SJSA1 (cell line): ENCODE measurements around the gene TAS2R40. TPM values are rescaled to one million over a fixed set of nuclear protein-coding genes. Genes with fewer than 3 reads are reported as not detected.
"Not testable (repeated sequence)": the region's sequence is repeated elsewhere in the genome, so short reads cannot be mapped to it uniquely, and the experiment has no call there.

ENCODE experiments used
- DNase-seq, 2 experiments: peaks; one replicate each; pipeline ENCODE4 v3.0.0-alpha.2; 2015 to 2020; ENCODE audit warnings: low spot score in 2 of 2, low read depth in 1 of 2
- H3K27ac ChIP-seq: fragments of 250-450 bp; sonication (Bioruptor Pico); 2 replicates; pipeline ENCODE4 v1.5.1; 2020; ENCODE audit warnings: mild to moderate bottlenecking, moderate library complexity
- H3K27me3 ChIP-seq: fragments of 250-450 bp; sonication (Bioruptor Pico); replicated peaks from 2 replicates; pipeline ENCODE4 v1.5.1; 2020; ENCODE audit warnings: mild to moderate bottlenecking, moderate library complexity
- H3K36me3 ChIP-seq: fragments of 250-450 bp; sonication (Bioruptor Pico); 2 replicates; pipeline ENCODE4 v1.5.1; 2020; ENCODE audit warnings: mild to moderate bottlenecking
- H3K4me1 ChIP-seq: fragments of 250-450 bp; sonication (Bioruptor Pico); replicated peaks from 2 replicates; pipeline ENCODE4 v1.6.1; 2021; ENCODE audit warnings: mild to moderate bottlenecking
- H3K4me3 ChIP-seq: fragments of 250-450 bp; sonication (Bioruptor Pico); 2 replicates; pipeline ENCODE4 v1.5.1; 2020; ENCODE audit warnings: mild to moderate bottlenecking
- H3K9me3 ChIP-seq: fragments of 250-450 bp; sonication (Bioruptor Pico); replicated peaks from 2 replicates; pipeline ENCODE4 v1.5.1; 2020; ENCODE audit warnings: mild to moderate bottlenecking
- total RNA-seq: library from RNA; depleted of rRNA; stranded (reverse); fragments of >200 nt; shearing (Covaris generic); gene quantifications from 2 replicates; pipeline ENCODE4 v1.2.3, GENCODE V29; 2014; rRNA removed

TAS2R40 gene
- total RNA-seq: not detected in 2 replicates

DNA sequence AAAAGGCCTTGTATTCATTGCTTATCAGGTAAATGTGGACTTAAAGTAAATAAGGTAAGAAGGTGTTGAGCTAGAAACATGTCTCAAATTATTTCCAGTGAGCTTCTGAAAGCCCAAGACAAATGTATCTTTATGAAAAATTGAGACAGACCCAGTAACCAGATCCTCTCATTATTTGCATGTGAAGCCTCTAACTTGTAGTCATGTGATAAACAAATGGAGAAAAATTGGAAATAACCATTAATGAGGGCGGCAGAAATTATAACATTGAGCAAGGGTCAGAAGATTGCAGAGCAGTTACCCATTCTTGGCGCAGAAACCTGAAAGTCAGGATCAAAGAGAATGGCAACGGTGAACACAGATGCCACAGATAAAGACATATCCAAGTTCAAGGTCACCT, at the start of gene TAS2R40:
TAS2R40 (plus strand) TSS at position 301 of the 400 bp plus-strand sequence; CDS start at position 343, 42 bp downstream.
- H3K9me3 ChIP-seq: no peaks in the 10 kb centered on the region
- H3K27ac ChIP-seq: no peak within 1 kb of the TSS
- no peak for DNase-seq
- H3K27me3 ChIP-seq: no peaks in the 10 kb centered on the region; the same call in 1 of the 2 replicates
- no peaks in the 10 kb centered on the region for H3K36me3 ChIP-seq
- H3K4me3 ChIP-seq: no peak within 1 kb of the TSS
- no peaks in the 10 kb centered on the region for H3K4me1 ChIP-seq

DNA sequence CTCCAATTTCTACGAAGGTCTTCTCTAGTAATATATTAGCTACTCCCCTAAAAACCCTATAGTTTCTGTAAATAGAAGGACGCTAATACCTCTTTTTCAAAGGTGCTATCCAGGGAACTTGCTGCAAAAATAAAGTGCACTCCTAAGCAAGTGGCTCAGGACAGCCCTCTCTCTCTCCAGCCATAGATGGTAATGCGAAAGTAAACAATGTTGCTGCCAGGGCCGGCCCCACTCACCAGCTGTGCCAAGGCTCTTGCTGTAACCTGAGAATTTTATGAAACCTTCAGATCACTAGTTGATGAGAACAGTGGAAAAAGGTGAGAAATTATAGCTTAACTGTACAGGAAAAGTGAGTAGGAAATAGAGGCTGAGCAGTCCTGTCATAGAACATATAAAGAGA, 49.5 kb upstream of the TAS2R40 start:
- Histone ChIP-seq H3K27me3 (no peaks in the 10 kb centered on the region), H3K36me3 (no peaks in the 10 kb centered on the region), H3K4me1 (no peaks in the 10 kb centered on the region), H3K4me3 (peak overlapping the region; percentile 13; the same call in 1 of the 2 replicates), H3K27ac (no peak overlapping the region), H3K9me3 (no peaks in the 10 kb centered on the region)
- DNase-seq: peak in 1 of 2 experiments; percentile 18

DNA sequence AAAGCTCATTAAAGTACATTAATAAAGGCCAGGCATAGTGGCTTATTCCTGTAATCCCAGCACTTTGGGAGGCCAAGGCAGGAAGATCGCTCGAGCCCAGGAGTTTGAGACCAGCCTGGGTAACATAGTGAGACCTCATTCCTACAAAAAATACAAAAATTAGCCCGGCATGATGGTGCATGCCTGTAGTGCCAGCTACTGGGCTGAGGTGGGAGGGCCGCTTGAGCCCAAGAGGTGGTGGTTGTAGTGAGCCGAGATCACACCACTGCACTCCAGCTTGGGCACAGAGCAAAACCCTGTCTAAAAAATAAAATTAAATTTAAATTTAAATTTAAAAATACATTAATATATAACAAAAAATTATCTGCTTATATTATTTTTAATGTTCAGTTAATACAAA, 45.7 kb upstream of the TAS2R40 start:
- Histone ChIP-seq H3K27me3 (no peaks in the 10 kb centered on the region), H3K36me3 (no peaks in the 10 kb centered on the region), H3K4me3 (no peak overlapping the region), H3K4me1 (no peaks in the 10 kb centered on the region), H3K27ac (no peak overlapping the region), H3K9me3 (peaks cover 2% of the 10 kb centered on the region; the same call in 1 of the 2 replicates)
- DNase-seq: no peak

DNA sequence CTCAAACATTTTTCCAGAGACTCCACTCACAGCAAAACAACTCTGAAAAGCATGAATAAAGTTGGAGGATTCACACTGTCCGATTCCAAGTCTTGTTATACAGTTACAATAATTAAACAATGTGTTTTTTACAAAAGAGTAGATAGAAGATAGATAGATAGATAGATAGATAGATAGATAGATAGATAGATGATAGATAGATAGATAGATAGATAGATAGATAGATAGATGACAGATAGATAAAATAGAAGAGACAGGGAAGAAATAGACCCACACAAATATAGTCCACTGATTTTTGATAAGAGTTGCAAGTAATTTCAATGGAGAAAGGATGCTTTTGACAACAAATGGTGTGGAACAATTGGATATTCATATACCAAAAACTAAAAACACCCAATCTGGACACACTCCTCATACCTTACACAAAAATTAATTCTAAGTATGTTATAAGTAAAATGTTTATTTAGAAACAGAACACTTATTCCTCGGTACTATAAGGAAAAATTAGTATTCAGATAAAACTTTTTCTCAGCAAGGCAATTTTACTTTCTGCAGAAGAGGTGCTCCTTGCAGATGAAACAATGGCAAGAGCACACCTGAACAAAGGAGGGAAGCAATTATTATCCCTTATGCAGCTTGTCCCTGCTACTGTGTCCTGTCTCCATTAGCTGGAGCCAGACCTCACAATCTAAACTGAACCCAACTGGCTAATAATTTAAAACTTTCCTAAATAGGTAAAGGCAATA, 44.3 kb upstream of the TAS2R40 start:
- no peaks in the 10 kb centered on the region for H3K27me3 ChIP-seq
- DNase-seq: no peak
- H3K27ac ChIP-seq: no peak overlapping the region

DNA sequence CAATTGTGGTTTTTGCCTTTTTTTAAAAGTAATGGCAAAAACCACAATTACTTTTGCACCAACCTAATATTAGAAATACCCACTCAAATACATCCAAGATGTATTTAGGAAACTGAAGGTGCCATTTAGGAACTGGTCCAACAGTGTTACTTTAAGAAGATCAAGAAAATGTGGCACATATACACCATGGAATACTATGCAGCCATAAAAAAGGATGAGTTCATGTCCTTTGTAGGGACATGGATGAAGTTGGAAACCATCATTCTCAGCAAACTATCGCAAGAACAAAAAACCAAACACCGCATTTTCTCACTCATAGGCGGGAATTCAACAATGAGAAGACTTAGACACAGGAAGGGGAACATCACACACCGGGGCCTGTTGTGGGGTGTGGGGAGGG, 41.1 kb upstream of the TAS2R40 start:
- H3K36me3 ChIP-seq, H3K4me3 ChIP-seq, H3K4me1 ChIP-seq, DNase-seq, H3K27me3 ChIP-seq, H3K9me3 ChIP-seq, H3K27ac ChIP-seq: not testable (repeated sequence)

More for the DNA sequence above, 44.3 kb upstream of the TAS2R40 start:
- Histone ChIP-seq H3K4me3 (no peak overlapping the region), H3K36me3 (no peaks in the 10 kb centered on the region), H3K9me3 (peaks cover 2% of the 10 kb centered on the region; the same call in 1 of the 2 replicates), H3K4me1 (no peaks in the 10 kb centered on the region)

DNA sequence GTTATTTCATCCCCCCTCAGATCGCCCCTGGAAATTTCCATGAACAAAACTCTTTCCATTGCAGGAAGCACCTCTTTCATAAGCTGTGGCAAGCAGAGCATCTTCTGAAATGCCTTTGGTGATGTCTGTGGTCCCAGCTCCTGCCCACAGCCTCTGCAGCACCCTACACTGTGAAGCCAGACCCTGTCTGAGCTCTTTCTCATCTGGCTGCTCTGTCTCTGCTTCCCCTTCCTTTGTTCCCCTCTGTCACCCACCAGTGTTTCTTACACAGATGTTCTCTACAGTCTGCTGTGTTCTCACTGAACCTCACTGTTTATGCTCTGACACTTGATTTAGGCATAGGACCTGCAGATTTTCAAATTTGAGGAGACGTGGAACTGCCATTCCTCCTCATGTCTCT, 40.5 kb upstream of the TAS2R40 start:
- peaks cover 2% of the 10 kb centered on the region; the same call in 1 of the 2 replicates for H3K9me3 ChIP-seq
- no peak overlapping the region for H3K4me3 ChIP-seq
- no peaks in the 10 kb centered on the region for H3K4me1 ChIP-seq
- no peak for DNase-seq
- no peak overlapping the region for H3K27ac ChIP-seq
- H3K27me3 ChIP-seq: no peaks in the 10 kb centered on the region
- no peaks in the 10 kb centered on the region for H3K36me3 ChIP-seq

DNA sequence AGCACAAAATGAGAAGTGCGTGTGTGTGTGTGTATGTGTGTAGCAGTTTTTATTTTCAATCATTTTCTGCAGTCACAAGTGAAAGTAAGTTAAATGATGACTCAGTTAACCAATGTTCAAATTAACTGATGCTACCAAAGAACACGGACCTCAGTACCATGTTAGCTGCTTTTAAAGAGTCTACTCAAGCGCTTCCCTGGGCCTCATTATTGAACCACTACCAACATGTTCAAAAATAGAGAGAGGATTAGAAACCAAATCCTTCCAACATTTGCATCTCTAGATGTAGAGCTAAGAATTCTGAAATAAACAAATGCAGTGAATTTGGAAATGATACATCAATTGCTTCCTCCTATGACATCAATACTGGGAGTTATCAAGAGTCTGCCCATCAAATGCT, 38.8 kb upstream of the TAS2R40 start, which contains the start of gene TAS2R39:
TAS2R39 (plus strand) TSS at position 396 of the 400 bp plus-strand sequence; CDS start at position 396, 0 bp downstream.
- no peaks in the 10 kb centered on the region for H3K4me1 ChIP-seq
- H3K9me3 ChIP-seq: peaks cover 2% of the 10 kb centered on the region; the same call in 1 of the 2 replicates
- H3K27ac ChIP-seq: no peak within 1 kb of the TSS
- no peaks in the 10 kb centered on the region for H3K27me3 ChIP-seq
- DNase-seq: no peak
- H3K36me3 ChIP-seq: no peaks in the 10 kb centered on the region
- no peak within 1 kb of the TSS for H3K4me3 ChIP-seq

DNA sequence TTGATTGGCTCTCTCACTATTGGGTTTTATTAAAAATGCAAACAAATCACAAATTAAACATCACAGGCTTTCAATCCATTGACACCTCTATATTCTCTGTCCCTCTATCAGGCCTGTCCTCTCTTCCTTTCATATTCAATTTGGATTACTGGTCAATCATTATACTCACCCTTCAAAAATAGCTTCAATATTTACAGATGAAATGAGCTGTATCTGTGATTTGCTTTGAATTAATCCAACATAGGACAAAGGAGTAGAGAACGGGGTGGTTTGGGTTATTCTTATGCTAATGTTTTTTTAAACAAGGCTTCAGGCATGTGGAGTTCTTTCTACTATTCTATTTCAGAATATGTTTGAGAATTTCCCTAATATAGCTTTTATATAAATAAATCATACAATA, 36.3 kb upstream of the TAS2R40 start:
- H3K27me3 ChIP-seq: no peaks in the 10 kb centered on the region
- H3K36me3 ChIP-seq: no peaks in the 10 kb centered on the region
- H3K4me3 ChIP-seq: no peak overlapping the region
- DNase-seq: no peak
- H3K27ac ChIP-seq: no peak overlapping the region
- H3K4me1 ChIP-seq: no peaks in the 10 kb centered on the region
- H3K9me3 ChIP-seq: no peaks in the 10 kb centered on the region

DNA sequence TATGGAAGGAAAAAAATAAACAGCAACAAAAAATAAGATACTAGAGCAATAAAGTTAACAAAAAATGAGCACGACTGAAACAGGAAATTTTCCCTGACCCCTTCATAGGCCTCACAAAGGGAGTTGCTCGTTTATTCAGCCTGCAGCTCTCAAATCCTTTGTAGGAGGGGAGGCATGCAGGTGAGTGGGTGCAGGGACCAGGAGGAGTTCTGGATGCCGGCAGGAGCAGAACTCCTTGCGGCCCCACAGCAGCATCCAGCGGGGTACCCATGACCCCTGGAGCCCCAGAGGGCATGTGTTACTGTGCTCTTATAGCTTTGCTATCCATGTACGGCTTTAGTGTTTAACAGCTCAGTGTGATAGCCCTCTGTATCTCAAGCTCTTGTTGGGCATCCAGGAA, 32.8 kb upstream of the TAS2R40 start:
- DNase-seq: no peak
- H3K27me3 ChIP-seq: no peaks in the 10 kb centered on the region
- no peak overlapping the region for H3K4me3 ChIP-seq
- H3K27ac ChIP-seq: no peak overlapping the region
- no peaks in the 10 kb centered on the region for H3K36me3 ChIP-seq
- H3K4me1 ChIP-seq: no peaks in the 10 kb centered on the region
- no peaks in the 10 kb centered on the region for H3K9me3 ChIP-seq

DNA sequence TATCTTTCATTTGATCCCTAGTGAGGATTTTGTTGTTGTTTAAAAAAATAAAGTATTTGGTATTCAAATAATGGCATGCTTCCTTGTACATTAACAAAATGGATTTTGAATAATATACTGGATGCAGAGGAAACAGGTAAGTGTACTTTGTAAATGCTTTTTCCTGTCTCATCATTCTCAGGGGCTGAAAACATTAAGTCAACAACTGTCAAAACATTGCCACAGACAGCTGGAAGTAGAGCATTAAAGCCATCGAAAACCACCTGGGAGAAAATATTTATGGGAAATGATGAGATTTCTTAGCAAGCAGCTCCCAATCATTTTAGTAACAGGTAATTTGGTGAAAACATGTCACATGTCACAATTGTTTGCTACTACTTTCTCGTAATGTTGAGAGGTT, 28.0 kb upstream of the TAS2R40 start:
- no peak for DNase-seq

DNA sequence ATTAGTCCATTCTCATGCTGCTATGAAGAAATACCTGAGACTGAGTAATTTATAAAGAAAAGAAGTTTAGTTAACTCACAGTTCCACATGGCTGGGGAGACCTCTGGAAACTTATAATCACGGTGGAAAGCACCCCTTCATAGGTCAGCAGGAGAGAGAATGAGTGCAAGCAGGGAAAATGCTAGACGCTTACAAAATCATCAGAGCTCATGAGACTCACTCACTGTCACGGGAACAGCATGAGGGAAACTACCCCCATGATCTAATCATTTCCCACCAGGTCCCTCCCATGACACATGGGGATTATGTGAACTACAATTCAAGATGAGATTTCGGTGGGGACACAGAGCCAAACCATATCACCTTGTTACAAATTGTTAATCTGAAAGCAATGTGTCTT, 22.8 kb upstream of the TAS2R40 start:
- no peaks in the 10 kb centered on the region for H3K9me3 ChIP-seq
- H3K36me3 ChIP-seq: no peaks in the 10 kb centered on the region
- no peaks in the 10 kb centered on the region for H3K4me1 ChIP-seq
- no peak overlapping the region for H3K4me3 ChIP-seq
- DNase-seq: no peak
- H3K27ac ChIP-seq: no peak overlapping the region
- no peaks in the 10 kb centered on the region for H3K27me3 ChIP-seq

More for the DNA sequence above, 28.0 kb upstream of the TAS2R40 start:
- Histone ChIP-seq H3K9me3 (no peaks in the 10 kb centered on the region), H3K27ac (no peak overlapping the region), H3K27me3 (no peaks in the 10 kb centered on the region), H3K4me1 (no peaks in the 10 kb centered on the region), H3K4me3 (no peak overlapping the region), H3K36me3 (no peaks in the 10 kb centered on the region)

DNA sequence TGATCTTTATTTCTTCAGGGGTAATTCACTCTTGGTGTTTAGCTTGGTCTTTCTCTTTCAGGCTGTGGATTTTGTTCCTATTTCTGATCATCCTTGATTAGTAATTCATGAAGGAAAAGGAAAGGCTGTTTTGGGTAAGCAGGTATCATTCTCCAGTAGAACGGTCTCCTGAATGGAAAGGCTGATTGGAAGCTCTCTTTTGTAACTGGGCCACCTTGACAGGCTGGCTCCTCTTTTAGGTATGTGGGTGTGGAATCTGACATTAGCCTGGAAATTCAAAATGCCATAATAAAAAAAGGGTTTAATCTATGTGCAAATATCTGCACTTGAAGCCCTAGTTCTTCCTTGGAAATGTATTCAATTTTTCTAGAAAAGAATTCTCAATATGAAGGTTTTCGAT, 19.7 kb upstream of the TAS2R40 start:
- Histone ChIP-seq H3K27me3 (no peaks in the 10 kb centered on the region), H3K36me3 (no peaks in the 10 kb centered on the region), H3K4me1 (no peaks in the 10 kb centered on the region), H3K27ac (no peak overlapping the region), H3K9me3 (no peaks in the 10 kb centered on the region), H3K4me3 (no peak overlapping the region)
- no peak for DNase-seq

DNA sequence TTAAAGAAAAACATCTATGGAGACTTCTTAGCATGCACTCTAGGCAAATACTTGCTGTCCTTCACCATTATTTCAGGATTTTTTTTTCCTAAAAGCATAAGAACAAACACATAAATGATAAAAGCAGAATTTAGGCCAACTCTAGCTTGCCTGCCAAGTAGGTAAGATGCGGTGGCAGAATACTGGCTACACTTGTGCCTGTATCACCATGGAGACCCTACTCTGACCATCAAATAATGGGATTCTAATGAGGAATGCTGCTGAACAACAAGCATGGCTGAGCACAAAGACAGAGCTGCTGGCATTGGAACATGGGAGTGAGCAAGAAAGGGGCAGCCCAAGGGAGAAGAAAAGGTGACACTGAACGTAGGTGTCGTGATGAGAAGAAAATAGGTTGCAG, 18.5 kb upstream of the TAS2R40 start:
- no peaks in the 10 kb centered on the region for H3K27me3 ChIP-seq
- DNase-seq: no peak
- no peaks in the 10 kb centered on the region for H3K36me3 ChIP-seq
- H3K27ac ChIP-seq: no peak overlapping the region
- no peaks in the 10 kb centered on the region for H3K9me3 ChIP-seq
- no peak overlapping the region for H3K4me3 ChIP-seq
- no peaks in the 10 kb centered on the region for H3K4me1 ChIP-seq

DNA sequence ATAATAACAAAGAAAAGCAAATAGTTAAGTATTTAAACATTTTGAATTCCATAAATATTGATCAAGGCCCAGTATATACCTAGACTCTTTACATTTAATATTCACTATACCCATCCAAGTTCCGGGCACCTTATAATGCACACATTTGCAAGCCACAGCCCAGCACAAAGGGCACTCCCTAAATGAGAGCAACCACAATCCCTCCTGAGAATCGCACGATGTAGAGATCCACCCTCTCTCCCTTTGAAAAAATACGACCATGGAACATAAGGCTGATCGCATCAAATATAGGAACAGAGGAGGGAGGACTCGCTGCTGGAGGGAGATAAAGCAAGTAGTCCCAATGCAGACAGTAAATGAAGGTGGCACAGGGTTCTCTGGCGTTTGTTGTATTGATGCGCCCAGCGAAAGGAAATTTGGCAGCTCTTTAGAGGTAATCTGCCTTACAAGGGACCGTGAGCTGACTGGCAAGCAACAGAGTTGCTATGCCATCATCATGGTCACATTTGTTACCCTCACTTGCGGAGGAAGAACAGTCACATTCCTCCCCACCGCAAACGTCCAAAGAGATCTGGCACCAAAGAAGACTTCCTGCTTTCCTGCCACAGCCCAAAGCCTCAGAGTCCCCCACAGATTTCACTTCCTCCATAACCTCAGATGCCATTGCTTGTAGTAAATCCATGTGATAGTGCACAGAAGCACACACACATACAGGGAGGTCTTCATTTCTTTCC, 16.1 kb upstream of the TAS2R40 start:
- no peaks in the 10 kb centered on the region for H3K27me3 ChIP-seq
- H3K4me3 ChIP-seq: no peak overlapping the region
- no peak overlapping the region for H3K27ac ChIP-seq
- H3K9me3 ChIP-seq: no peaks in the 10 kb centered on the region
- H3K4me1 ChIP-seq: no peaks in the 10 kb centered on the region
- H3K36me3 ChIP-seq: no peaks in the 10 kb centered on the region
- DNase-seq: no peak
